LNCAP (cell line): ENCODE measurements around the gene SERINC5.

Source experiments
- CTCF ChIP-seq: fragments of 450-650 bp; IDR thresholded peaks from 2 replicates; pipeline ENCODE4 v1.5.1; 2017; ENCODE audit warnings: mild to moderate bottlenecking

SERINC5 gene

DNA sequence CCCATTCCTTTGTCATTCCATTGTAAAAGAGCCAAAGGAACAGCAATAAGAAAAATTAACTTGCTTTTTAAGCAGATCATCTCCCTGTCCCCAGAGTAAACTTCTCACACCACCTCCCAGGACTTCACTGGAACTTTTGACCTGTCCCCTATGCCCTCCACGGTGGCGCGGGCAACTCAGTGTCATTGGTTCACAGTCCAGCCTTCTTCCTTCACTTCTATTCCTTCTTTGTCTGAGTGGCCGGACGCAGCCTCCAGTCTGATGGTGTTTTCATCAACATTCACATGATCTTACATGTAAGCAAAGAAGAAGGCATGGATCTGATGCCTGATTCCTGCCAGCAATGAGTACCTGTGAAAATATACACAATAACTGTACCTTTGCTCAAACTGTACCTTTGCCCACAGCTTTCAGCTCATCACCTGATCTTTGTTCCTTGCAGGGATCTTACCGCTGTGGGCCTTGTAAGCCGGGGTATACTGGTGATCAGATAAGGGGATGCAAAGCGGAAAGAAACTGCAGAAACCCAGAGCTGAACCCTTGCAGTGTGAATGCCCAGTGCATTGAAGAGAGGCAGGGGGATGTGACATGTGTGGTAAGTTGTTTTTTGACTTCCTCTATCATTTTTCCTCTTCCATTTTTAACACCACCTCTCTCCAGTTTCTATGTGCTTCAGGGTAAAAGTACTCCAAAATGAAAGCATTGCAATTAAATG is 188.2 kb downstream of the SERINC5 start:
- no peak for TF ChIP-seq CTCF

DNA sequence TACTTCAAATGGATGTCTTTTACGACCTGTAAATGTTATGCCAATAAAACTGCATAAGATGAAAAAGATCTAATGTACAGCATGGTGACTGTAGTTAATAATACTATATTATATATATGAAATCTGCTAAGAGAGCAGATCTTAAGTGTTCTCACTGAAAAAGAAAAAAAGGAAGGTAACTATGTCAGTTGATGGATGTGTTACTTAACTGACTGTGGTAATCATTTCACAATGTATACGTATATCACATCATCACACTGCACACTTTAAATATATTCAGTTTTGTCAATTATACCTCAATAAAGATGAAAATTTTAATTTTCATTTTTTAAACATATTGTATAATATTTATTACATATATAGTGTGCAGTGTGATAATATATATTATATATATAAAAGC is 188.8 kb downstream of the SERINC5 start:
- no peak for TF ChIP-seq CTCF

DNA sequence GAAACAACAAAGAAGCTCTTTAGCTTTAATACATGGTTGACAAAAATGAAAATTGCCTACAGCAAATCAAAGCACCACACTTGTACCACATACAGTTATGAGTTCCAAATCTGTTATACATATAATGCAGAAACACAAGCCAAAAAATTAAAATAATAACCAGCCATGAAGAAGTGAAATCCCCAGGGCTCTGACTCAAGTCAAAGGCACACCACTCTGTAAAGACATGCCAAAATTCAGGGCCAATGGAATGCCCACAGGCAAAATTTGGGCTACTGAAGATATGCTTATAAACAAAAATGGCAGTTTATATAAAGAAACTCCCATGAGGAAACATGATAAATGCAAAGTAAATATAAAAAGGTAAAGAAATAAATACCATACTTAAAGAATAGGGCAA is 191.7 kb downstream of the SERINC5 start:
- no peak for TF ChIP-seq CTCF
